NCI-H748 (cell line): ENCODE data around the gene MISP3.

Source experiments
- DNase-seq: peaks from one replicate; lab custom pipeline; 2025; ENCODE audit not compliant: unreplicated experiment; lab: John Stamatoyannopoulos, UW

Gene MISP3

DNA sequence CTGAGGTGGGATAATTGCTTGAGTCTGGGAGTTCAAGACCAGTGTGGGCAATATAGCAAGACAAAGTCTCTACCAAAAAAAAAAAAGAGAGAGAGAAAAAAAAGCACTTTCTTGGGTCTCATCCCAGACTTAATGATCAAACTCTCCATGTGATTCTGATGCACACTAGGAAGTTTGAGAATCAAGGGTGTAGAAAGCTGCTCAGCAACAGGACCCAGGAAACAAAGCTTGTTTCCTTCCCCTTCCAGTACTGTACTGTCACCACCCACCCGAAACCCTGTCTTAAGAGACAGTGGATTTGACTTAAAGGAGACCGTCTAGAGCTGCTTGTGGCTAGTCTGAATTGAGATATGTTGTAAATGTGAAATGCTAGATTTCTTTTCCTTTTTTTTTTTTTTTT is 5.8 kb downstream of the MISP3 start:
- DNase-seq: no peak

- DNase-seq: peak; percentile 98
Measured at GRCh38 chr19:14080887-14081796, 8.6 kb downstream of the MISP3 start.

DNA sequence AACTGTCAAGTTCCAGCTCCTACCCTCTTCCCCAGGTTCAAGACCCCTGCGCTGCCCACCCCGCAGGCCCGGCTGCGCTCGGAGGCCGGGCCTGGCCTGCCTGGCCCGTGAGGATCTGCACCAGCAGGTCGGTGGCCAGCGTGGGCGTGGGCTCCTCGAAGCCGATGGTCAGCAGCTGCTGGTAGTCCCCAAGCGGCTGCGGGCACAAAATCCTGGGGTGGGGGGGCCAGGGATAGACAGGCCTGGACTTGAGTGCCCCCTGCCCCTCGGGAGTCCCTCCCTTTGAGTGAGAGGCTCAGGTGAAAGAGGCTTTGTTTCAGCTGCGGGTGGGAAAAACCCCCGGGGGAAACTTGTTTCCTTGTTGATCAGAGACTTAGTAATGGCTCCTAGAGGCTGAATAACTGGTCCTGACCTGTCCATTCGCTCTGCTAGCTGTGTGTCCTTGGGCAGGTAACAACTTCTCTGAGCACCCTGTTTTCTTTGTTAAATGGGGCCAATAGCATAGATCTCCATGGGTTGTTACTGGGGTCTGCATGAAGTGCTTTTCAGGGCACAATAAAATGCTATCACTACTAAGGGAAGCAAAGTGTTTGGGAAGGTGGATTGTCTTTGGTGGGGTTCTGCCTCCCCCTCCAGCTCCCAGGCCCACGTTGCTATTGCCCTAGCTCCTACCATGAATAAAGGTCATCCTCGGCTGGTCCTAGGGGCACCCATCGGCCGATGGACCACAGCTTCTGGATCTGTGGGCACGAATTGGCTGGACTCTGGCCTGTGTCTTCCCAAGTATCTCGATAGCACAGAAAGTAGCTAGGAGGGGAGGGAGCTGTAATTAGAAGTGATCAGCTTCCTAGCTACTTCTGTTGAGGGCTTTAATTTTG is 9.4 kb downstream of the MISP3 start:
- DNase-seq: no peak

GRCh38 chr19:14082675-14082960 is 10.0 kb downstream of the MISP3 start:
- DNase-seq: no peak

DNA sequence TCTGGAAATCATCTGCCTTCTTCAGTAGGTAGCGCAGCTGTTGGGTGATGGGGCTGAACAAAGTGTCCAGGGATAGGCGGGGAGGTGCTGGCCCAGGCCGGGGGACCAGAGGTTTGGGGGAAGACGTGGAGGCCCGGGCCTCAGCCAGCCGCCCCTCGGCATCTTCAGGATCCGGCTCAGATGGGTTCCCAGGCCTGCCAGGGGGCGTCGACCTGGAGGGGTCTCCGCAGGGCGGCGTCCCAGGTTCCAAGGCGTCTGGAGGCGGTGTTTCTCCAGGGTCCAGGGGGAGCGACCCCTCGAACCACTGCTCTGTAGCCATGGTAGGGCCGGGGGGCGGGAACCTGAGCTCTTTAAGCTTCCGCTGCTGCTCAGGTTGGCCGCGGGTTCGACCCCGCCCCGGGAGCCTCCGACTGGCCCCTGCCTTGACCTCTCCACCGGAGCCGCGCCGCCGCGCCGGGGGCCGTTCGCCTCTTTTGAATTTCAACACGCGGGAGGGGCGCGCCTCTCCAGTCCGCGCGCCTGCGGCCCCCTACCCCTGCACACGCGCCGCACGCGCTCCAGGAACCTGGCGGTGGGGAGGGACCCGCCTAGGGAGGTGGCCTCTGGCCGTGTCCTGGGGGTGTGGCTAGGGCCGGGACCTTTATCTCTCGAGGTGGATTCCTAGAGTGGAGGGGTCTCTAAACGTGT is 12.9 kb downstream of the MISP3 start, which contains the start of gene C19orf67:
TSS of gene C19orf67 (minus strand) at position 475 of the 687 bp plus-strand sequence. CDS start at position 319, 156 bp downstream.
- DNase-seq: no peak

DNA sequence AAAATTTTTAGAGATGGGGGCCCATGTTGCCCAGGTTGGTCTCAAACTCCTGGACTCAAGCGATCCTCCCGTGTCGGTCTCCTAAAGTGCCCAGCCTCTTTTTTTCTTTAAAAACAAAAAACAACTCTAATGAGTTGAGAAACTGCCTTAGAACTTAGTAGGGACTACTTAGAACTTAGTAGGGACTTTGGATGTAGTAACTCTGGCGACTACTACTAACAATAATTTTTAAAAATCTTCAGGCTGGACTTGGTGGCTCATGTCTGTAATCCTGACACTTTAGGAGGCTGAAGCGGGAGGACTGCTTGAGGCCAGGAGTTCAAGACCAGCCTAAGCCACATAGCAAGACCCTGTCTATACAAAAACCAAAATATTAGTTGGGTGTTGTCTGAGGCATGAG is 13.5 kb downstream of the MISP3 start:
- DNase-seq: no peak

DNA sequence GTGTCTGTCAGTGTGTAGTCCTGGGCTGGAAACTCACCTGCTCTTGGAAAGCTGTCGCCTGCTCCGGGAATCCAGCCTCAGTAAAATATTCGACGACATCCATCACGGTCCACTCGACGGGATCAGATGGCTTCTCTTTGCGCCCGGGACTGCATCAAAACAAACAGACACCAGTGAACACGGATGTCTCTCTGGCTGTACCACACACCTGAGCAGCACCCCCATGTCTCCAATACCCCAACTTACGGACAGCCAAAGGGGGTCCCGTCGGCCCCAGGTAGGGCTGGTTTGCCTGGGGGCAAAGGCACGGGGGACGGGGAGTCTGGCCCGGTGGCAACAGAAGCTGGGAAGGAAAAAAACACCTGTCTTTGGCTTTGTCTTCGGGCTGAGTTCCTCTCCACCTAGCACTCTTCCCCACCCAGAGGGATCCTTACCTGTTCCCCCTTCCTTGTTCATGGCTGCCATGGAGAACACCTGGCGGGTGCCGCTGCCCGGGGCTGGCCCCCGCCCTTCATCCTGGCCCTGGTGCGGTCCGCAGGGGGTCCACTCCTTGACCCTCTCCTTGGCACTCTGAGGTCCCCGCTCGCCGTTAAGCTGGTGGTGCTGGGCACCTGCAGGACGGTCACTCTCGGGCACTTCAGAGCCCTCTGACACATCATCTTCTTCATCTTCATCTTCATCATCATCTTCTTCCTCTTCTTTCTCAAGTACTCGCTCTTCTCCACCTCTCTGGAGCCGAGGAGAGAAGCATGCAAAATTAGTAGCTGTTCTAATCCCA is 16.2 kb downstream of the MISP3 start:
- no peak for DNase-seq

DNA sequence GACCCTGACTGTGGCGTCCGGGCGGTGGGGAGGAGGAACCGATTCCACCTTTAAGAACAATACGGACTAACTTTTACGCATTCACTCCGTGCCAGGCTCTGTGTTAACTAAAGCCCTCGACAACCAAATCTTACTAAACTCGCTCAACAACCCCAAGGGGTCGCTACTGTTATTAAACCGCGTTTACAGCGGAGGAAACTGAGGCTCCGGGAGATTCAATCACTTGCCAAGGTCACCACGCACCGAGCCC is 16.8 kb downstream of the MISP3 start:
- DNase-seq: peak; percentile 15

- DNase-seq: peak; percentile 61
Measured at GRCh38 chr19:14089662-14090508, 17.3 kb downstream of the MISP3 start.

GRCh38 chr19:14090509-14091080 is 18.0 kb downstream of the MISP3 start, which contains the start of gene SAMD1:
Gene SAMD1 (minus strand): TSS chr19:14090751.
- DNase-seq: peak; percentile 87

GRCh38 chr19:14091081-14091812 is 18.7 kb downstream of the MISP3 start:
- DNase-seq: peak; percentile 46

DNA sequence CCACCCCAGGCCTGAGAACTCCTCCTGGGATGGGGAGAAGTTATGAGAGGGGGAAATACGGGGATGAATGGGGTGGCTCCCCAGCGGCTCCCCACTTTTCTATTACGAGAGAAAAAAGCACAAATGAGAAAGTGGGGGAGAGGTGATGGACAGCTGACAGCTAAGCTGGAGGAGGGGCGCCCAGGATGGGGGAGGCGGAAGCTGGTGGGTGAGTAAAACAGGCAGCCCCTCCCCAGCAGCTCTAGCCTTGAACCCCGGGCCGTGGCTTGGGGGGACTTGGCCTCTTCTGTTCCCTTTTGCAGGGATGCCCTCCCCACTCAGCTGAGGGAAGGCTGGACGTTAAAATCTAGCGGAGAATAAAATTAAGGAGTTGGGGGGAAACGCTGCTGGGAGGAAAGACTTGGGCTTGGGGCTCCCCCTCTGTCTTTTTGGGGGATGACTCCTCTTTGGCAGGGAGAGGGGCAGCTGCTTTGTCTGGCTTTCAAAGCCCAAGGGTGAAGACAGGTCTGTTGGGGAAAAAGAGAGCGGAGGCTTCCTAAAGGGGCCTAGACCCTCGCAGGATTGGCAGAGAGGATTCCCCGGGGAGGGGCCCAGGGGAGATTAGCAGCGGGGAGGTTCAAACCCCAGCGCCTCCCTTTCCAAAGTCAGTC is 19.4 kb downstream of the MISP3 start:
- no peak for DNase-seq

DNA sequence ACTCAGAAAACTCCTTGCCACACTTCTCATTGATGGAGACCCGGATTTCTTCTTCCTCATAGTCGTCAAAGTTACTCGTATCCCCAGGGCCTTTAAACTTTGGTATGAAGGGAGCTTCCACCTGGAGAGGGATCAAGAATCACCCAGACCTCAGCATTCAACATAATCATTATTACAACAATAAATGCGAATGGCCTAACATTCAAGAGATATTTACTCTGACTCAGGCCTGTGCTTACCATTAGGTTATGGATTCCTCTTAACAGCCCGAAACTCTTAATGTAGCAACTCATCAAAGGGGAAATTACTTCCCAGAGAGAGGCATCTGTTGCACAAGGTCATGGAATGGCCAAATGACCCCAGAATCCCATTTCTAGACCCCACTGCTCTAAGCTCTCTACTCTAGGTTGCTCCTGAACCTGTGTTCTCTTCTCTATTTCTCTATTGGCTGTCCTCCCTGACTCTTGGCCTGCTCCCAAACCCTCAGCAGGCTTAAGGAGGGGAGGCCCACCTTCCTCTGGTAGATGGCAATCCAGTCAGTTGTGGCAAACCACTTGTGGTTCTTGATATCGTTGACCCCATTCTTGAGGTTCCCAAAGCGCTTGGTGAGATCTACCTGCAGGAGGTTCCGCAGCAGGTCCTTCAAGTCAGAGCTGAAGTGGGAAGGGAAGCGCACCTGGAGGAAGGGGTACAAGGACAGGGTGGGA is 20.7 kb downstream of the MISP3 start:
- no peak for DNase-seq

DNA sequence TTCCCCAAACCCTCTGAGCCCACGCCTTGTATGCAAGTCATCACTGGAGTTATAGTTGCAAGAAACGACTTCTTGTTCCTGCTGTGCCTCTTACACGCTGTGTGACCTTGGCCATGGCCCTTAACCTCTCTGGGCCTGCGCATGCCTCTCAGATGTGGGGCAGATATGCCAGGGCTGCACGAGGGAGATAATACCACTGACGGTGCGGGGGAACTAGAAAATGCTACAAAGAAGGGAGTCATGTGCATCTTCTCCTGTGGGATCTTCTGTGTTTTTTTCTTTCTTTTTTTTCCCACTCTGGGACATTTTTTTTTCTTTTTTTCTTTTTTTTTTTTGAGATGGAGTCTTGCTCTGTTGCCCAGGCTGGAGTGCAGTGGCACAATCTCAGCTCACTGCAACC is 22.3 kb downstream of the MISP3 start:
- no peak for DNase-seq

DNA sequence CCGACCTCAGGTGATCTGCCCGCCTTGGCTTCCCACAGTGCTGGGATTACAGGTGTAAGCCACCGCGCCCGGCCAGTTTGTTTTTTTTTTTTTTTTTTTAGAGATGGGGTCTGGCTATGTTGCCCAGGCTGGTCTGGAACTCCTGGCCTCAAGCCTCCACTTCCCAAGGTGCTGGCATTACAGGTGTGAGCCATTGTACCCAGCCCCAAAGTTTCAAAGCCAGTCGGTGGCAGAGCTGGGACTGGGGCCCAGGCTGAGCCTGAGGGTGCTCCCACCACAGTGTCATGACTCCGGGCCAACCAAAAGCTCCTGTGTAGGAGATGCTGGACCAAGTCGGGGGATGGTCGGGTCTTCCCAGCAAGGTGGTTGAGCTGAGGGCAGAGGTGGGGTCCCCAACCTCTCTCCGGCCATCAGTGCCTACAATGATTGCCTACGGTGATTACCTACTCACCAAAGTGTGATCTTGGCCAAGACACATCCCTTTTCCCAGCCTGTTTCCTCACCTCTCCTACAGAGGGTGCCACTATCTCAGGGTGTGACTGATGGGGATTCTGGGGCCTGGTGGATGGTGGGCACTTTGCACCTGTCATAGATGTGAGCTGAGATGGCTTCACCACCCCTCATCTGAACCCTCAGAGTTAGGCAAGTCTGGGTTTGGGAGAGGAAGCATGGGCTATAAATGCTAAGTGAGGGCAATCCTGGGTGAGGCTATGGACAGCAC is 23.8 kb downstream of the MISP3 start:
- no peak for DNase-seq

DNA sequence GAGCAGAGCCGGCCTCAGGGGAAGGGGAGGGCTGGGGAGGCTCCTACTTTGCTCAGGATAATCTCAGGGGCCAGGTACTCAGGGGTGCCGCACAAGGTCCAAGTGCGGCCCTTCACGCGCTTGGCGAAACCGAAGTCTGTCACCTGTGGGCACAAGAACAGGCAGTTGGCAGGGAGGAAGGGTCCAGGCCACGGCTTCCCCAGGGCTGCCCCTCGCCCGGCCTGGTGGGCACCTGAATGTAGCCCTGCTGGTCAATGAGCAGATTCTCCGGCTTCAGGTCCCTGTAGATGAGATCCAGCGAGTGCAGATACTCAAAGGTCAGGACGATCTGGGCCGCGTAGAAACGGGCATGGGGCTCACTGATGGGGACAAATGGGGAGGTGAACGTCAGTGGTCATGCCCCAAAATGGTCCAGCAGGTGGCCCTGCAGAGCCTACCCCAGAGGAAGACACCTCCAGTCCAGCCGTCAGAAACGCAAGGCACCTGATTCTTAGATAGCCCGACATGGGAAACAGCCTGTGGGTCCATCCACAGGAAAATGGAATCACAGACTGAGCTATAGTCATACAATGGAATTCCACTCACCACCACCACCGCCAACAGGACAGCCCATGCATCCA is 25.1 kb downstream of the MISP3 start:
- no peak for DNase-seq
